ENCODE data around the gene IFI30. TPM values are rescaled to one million over a fixed set of nuclear protein-coding genes. Genes with fewer than 3 reads are reported as not detected.
A peak's percentile ranks its signal among the peaks of the same experiment; 100 is the strongest.
"Not testable (repeated sequence)": the region's sequence is repeated elsewhere in the genome, so short reads cannot be mapped to it uniquely, and the experiment has no call there.

Gene IFI30
- total and polyA plus RNA-seq, 8 donors: 7.3 to 986 (median 13.0) TPM

- H3K27me3 ChIP-seq: no peaks in the 10 kb centered on the region
- no peak overlapping the region for H3K27ac ChIP-seq
- H3K4me1 ChIP-seq: peaks cover 36 to 53% of the 10 kb centered on the region in 2 donors
- H3K4me3 ChIP-seq: no peak overlapping the region
- no peak for DNase-seq
- H3K36me3 ChIP-seq: peaks cover 0 to 27% of the 10 kb centered on the region in 2 donors
- no peaks in the 10 kb centered on the region for H3K9me3 ChIP-seq
- TF ChIP-seq, protein P1, sequence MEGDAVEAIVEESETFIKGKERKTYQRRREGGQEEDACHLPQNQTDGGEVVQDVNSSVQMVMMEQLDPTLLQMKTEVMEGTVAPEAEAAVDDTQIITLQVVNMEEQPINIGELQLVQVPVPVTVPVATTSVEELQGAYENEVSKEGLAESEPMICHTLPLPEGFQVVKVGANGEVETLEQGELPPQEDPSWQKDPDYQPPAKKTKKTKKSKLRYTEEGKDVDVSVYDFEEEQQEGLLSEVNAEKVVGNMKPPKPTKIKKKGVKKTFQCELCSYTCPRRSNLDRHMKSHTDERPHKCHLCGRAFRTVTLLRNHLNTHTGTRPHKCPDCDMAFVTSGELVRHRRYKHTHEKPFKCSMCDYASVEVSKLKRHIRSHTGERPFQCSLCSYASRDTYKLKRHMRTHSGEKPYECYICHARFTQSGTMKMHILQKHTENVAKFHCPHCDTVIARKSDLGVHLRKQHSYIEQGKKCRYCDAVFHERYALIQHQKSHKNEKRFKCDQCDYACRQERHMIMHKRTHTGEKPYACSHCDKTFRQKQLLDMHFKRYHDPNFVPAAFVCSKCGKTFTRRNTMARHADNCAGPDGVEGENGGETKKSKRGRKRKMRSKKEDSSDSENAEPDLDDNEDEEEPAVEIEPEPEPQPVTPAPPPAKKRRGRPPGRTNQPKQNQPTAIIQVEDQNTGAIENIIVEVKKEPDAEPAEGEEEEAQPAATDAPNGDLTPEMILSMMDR (IDR thresholded peaks at IDR 0.05): no peak
- no peak for ATAC-seq
- intact Hi-C loops (cut with DNase I): no loop called here
Measured at GRCh38 chr19:18158467-18158866, 15.1 kb upstream of the IFI30 start.

DNA sequence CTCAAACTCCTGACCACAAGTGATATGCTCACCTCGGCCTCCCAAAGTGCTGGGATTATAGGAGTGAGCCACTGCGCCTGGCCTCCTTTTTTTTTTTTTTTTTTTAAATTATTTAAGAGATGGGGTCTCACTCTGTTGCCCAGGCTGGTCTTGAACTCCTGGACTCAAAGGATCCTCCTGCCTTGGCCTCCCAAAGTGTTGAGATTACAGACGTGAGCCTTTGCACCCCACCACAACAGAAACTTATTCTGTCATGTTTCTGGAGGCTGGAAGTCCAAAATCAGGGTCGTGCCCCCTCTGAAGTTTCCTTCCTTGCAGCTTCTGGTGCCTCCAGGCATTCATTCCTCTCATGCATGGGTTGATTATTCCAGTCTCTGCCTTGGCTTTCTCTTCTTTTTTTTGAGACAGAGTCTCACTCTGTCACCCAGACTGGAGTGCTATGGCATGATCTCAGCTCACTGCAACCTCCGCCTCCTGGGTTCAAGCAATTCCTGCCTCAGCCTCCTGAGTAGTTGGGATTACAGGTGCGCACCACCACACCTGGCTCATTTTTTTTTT, 14.5 kb upstream of the IFI30 start:
- ATAC-seq; DNase-seq; intact Hi-C loops (cut with DNase I); H3K27ac ChIP-seq; H3K9me3 ChIP-seq; H3K27me3 ChIP-seq; H3K4me3 ChIP-seq: not testable (repeated sequence)
- Histone ChIP-seq H3K36me3 (peaks cover 0 to 34% of the 10 kb centered on the region in 2 donors), H3K4me1 (peaks cover 30 to 47% of the 10 kb centered on the region in 2 donors)

DNA sequence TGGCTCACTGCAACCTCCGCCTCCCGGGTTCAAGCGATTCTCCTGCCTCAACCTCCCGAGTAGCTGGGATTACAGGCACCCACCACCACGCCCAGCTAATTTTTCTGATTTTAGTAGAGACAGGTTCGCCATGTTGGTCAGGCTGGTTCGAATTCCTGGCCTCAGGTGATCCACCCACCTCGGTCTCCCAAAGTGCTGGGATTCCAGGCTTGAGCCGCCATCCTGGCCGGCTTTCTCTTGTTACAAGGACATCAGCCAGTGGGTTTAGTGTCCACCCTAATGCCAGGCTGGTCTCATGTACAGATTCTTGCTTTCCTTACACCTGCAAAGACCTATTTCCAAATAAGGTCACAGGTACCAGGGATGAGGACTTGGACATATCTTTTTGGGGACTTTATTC, 13.8 kb upstream of the IFI30 start:
- DNase-seq (no peak), ATAC-seq (no peak)
- Histone ChIP-seq H3K4me3 (no peak overlapping the region), H3K27ac (no peak overlapping the region), H3K9me3 (no peaks in the 10 kb centered on the region), H3K36me3 (peaks cover 0 to 40% of the 10 kb centered on the region in 2 donors), H3K4me1 (peaks cover 27 to 41% of the 10 kb centered on the region in 2 donors), H3K27me3 (no peaks in the 10 kb centered on the region)
- TF ChIP-seq, protein P1 (IDR thresholded peaks at IDR 0.05): no peak
- intact Hi-C loops (cut with DNase I): no loop called here

DNA sequence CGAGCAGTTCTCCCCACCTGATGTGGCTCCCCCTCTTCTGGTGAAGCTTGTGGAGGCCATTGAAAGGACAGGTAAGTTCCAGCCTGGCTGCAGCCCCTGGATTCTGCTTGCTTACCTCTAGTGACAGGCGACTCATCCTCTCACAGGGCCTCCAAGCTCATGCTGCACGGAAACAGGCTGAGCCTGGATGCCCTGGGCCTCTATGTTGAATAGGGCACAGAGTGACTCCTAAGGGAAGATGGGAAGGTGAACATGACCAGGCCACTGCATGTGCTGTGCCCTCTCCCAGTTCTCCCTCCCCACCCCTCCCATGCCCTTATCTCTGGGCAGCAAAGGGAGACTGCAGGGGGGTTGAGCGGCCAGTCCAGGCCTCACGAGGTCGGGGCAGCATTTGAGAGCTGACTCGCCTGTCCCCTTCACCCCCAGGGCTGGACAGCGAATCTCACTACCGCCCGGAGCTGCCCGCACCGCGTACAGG, 13.1 kb upstream of the IFI30 start:
- intact Hi-C loops (cut with DNase I): no loop called here
- Histone ChIP-seq H3K27ac (peak overlapping the region in 1 of 2 donors; percentile 41), H3K36me3 (peaks cover 0 to 46% of the 10 kb centered on the region in 2 donors), H3K27me3 (no peaks in the 10 kb centered on the region), H3K9me3 (no peaks in the 10 kb centered on the region), H3K4me3 (peak overlapping the region in 1 of 2 donors; percentile 33), H3K4me1 (peaks cover 27 to 37% of the 10 kb centered on the region in 2 donors)
- DNase-seq: no peak
- no peak for ATAC-seq
- TF ChIP-seq, protein P1 (IDR thresholded peaks at IDR 0.05): no peak

GRCh38 chr19:18160971-18161635, 12.5 kb upstream of the IFI30 start:
- H3K9me3 ChIP-seq: no peaks in the 10 kb centered on the region
- TF ChIP-seq, protein P1 (IDR thresholded peaks at IDR 0.05): peak; percentile 52 to 76
- peak overlapping the region; percentile 19 to 33 for H3K4me3 ChIP-seq
- peak overlapping the region in 1 of 2 donors; percentile 41 for H3K27ac ChIP-seq
- H3K36me3 ChIP-seq: peaks cover 0 to 46% of the 10 kb centered on the region in 2 donors
- intact Hi-C loops (cut with DNase I): no loop called here
- ATAC-seq (peak; percentile 86), DNase-seq (peak in 3 of 4 donors; percentile 68 to 97 (median 75))
- H3K27me3 ChIP-seq: no peaks in the 10 kb centered on the region
- H3K4me1 ChIP-seq: peaks cover 24 to 32% of the 10 kb centered on the region in 2 donors

Measured in left lung (tissue), 10 donors.